C1 segment of cervical spinal cord (tissue), 14 donors: ENCODE measurements around the gene APLN.

Experiments used
- DNase-seq, 14 donors: peaks; one replicate each; lab custom pipeline; 2025; lab: John Stamatoyannopoulos, UW

APLN gene

GRCh38 chrX:129654652-129655546 lies at the start of gene APLN:
APLN (minus strand) TSS chrX:129654956; CDS start chrX:129654630, 326 bp downstream.
- peak in 12 of 14 donors; percentile 7 to 70 (median 40) for DNase-seq

- DNase-seq = no peak
These were observed 49.7 kb upstream of the APLN start for GRCh38 chrX:129704491-129704890.

GRCh38 chrX:129701624-129702069 lies 46.9 kb upstream of the APLN start:
- peak in 8 of 14 donors; percentile 2 to 61 (median 31) for DNase-seq

GRCh38 chrX:129700536-129700935 lies 45.8 kb upstream of the APLN start:
- no peak for DNase-seq

- no peak for DNase-seq
These were observed 43.4 kb upstream of the APLN start for GRCh38 chrX:129698150-129698549.

GRCh38 chrX:129697204-129697829 lies 42.6 kb upstream of the APLN start:
- DNase-seq = no peak

GRCh38 chrX:129696463-129697155 lies 41.9 kb upstream of the APLN start:
- no peak for DNase-seq

- DNase-seq = no peak
These were observed 41.2 kb upstream of the APLN start for GRCh38 chrX:129695937-129696336.

- DNase-seq = no peak
These were observed 40.8 kb upstream of the APLN start for GRCh38 chrX:129695535-129695934.

- DNase-seq = no peak
These were observed 40.0 kb upstream of the APLN start for GRCh38 chrX:129694805-129695204.

- no peak for DNase-seq
These were observed 38.6 kb upstream of the APLN start for GRCh38 chrX:129693354-129693753.

- no peak for DNase-seq
These were observed 35.7 kb upstream of the APLN start for GRCh38 chrX:129690435-129690834.

- no peak for DNase-seq
These were observed 35.0 kb upstream of the APLN start for GRCh38 chrX:129689796-129690195.

GRCh38 chrX:129688097-129688496 lies 33.3 kb upstream of the APLN start:
- no peak for DNase-seq

- peak in 3 of 14 donors; percentile 11 to 32 (median 20) for DNase-seq
These were observed 31.7 kb upstream of the APLN start for GRCh38 chrX:129686422-129686948.

- no peak for DNase-seq
These were observed 28.2 kb upstream of the APLN start for GRCh38 chrX:129682979-129683378.

GRCh38 chrX:129679901-129680300 lies 25.1 kb upstream of the APLN start:
- no peak for DNase-seq

- DNase-seq = peak in 4 of 14 donors; percentile 37 to 46 (median 44)
These were observed 23.9 kb upstream of the APLN start for GRCh38 chrX:129678614-129679195.

GRCh38 chrX:129667412-129667811 lies 12.7 kb upstream of the APLN start:
- DNase-seq = no peak

GRCh38 chrX:129665916-129666644 lies 11.3 kb upstream of the APLN start:
- no peak for DNase-seq

- DNase-seq = no peak
These were observed 8.4 kb upstream of the APLN start for GRCh38 chrX:129663171-129663570.
